Activated T-cell treated with anti-CD3 and anti-CD28 coated beads, Interleukin-2, amount 50 U/mL, for 1 hour (primary cell): Measurements from ENCODE around the gene ABCC2.
"Not testable (repeated sequence)": the region's sequence is repeated elsewhere in the genome, so short reads cannot be mapped to it uniquely, and the experiment has no call there.

Experiments
- DNase-seq: peaks from one replicate; pipeline ENCODE4 v3.0.0-alpha.2; 2020

Gene ABCC2

DNA sequence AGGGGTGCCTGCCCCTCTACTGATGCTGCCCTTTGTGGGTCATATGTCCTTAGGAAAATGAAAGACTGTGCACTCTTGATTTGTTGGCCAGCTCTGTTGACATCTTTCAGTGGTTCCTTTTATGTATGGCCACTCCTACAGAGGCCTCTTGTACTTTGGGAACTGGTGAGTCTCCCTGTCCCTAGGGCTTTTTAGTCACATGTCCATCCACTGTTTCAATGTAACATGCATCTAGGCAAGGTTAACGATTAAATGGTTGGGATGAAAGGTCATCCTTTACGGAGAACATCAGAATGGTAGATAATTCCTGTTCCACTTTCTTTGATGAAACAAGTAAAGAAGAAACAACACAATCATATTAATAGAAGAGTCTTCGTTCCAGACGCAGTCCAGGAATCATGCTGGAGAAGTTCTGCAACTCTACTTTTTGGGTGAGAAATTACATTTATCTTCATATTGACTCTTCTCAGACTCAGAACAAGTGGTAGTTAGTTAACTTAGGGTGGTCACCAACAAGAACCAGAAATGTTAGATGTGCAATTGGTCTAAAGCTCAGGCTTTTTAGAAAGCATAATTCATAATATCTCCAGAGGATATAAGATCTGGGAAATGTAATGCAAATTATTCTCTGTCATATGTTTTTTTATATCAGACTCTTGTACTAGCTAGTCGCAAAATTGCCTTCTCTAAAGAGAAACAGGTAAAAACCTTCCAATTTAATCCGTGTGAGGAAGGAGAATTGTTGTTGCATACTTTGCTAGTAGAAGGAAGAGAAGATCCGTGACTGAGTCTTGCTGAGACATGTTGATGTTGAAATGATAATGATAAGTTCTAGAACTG is at the start of gene ABCC2:
ABCC2 (plus strand) TSS at position 194 of the 840 bp plus-strand sequence; CDS start at position 399, 205 bp downstream.
- no peak for DNase-seq

DNA sequence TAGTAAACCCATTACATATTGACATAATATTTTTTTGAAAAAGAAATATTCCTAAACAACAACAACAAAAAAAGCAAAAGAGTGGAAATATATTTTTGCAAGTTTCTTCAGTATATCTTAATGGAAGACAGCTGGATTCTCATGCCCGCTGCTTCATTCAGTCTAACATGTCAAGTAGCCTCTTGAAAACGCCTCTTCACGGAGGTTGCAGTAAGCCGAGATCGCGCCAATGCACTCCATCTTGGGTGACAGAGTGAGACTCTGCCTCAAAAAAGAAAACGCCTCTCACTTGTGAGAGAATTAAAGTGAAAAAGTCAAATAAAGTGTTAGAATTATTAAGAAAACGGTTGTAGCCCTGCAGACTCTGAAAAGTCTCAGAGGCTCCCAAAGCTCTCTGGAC is 49.1 kb upstream of the ABCC2 start:
- no peak for DNase-seq

DNA sequence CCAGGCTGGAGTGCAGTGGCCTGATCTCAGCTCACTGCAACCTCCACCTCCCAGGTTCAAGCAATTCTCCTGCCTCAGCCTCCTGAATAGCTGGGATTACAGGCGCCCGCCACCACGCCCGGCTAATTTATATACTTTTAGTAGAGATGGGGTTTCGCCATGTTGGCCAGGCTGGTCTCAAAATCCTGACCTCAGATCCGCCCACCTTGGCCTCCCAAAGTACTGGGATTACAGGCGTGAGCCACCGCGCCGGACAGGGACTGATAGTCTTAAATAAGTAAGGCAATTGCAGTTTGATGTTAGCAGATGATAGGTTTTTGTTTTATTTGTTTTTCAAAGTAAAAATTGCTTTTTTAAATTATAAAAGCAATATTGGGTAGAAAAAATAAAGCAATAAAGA is 48.3 kb upstream of the ABCC2 start:
- DNase-seq, result not testable (repeated sequence)

DNA sequence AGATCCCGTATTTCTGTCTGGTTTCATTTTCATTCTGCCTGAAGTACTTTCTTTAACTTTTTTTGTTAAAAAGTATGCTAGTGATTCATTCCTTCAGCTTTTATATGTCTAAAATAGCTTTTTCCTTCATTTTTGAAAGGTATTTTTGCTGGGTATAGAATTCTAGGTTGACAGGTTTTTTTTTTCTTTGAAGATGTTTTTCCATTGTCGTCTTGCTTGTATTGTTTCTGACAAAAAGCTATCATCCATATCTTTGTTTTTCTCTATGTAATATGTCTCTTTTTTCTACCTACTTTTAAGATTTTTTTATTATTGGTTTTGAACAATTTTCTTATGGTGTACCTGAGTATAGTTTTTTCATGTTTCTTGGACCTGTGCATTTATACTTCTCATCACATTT is 42.2 kb upstream of the ABCC2 start:
- DNase-seq, result no peak

DNA sequence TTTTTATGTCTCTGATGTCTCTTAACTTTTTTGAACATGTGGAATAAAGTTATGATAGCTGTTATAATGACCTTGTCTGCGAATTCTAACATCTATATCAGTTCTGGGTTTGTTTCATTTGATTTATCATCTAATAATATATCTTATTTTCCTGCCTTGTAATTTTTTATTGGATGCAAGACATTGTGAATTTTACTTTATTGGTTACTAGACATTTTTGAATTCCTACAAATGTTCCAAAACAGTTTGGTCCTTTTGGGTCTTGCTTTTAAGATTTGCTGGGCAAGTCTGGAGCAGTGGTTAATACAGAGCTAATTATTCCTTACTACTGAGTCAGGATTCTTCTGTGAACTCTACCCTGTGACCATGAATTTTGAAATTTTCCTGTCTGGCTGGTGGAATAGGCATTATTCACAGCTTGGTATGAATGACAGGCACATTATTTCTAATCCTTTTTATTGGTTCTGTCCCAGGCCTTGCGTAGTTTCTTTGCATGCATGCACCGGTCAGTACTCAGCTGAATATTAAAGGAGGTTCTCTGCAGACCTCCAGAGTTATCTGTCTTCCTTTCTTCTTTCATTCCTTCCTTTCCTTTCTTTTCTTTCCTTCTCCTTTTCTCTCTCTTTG is 41.4 kb upstream of the ABCC2 start:
- DNase-seq, result no peak

DNA sequence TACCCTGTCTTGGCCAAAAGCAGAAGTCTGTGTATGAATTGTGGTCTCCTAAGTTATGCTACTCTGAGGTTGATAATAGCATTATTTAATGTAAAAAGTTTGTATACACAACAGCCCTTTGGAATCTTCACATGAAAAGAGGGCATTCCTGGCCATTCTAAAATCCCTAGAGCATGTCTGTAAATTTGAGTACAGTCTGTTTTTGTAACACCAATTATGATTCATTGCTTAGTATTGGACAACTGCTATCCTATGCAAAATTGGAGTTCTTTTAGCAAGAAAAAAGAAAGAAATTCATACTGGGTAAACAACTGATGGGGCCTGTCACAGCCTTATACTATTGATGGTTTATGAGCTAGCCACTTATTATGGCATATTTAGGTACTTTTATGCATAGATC is 40.2 kb upstream of the ABCC2 start:
- DNase-seq, result no peak

DNA sequence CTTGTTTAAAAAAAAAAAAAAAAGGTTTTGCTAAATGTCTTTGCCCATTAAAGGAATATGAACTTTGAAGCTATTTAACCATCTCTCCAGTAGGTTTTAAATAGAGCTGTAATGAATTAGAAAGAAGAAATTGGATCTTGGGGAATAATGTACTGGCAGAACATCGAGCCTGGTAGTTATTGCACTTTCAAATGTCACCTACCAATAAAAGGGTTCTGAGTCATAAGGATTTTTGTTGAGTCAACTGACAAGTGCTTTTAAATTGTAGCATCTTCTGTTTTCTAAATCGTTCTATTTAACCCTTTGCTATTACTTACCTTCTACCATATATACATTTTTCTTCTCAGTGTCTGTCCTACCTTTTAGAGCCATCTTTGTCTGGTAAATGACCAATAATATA is 39.7 kb upstream of the ABCC2 start:
- DNase-seq, result no peak

DNA sequence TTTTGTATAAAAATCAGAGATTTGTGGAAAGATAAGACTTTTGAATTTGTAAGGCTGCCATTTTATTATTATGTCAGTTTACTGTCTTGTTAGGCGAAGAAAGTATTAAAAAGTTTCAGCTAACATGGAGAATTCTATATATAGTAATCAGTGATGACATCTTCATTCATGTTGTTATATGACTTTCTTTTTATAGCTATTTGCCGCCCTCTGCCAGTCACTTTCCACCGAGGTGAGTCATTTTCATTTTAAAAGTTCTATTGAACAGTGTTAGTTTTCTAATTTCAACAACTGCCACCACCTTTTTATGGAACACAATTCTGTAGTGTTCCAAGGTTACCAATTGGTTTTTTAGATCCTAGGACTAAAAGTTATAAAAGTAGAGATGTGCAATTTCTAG is 38.6 kb upstream of the ABCC2 start:
- no peak for DNase-seq

DNA sequence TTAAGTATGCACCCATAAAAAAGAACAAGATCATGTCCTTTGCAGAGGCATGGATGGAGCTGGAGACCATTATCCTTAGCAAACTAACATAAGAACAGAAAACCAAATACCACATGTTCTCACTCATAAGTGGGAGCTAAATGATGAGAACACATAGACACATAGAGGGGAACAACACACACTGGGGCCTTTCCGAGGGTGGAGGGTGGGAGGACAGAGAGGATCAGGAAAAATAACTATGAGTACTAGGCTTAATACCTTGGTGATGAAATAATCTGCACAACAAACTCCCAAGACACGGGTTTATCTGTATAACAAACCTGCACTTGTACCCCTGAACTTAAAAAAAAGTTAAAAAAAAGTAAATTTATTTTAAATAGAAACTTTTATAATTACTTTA is 36.3 kb upstream of the ABCC2 start:
- DNase-seq, result not testable (repeated sequence)

DNA sequence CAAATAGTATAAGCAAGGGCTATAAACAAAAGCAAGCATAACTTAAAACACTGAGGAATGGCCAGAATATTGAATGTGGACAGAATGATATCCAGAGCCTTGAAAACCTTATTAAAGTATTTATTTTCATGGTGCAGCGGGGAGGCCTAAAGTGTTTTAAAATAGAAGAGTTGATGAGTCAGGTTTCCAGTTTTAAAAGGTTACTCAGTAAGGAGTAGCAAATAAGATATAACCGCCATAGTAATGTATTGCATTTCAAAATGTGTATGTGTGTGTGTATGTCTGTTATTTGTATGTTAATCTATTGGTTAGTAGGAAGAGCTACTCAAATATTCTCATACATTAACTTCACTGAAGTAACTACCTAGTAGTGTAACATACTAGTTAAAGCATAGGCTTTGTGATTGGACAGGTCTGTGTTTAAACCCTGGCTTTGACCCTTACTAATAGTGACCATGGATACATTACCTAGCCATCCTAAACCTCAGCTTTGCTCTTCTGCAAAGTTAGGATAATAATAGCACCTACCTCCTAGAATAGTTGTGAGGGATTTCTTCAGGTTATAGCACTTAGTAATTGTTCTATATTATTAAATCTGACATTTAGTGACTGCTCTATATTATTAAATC is 33.5 kb upstream of the ABCC2 start:
- DNase-seq, result no peak

DNA sequence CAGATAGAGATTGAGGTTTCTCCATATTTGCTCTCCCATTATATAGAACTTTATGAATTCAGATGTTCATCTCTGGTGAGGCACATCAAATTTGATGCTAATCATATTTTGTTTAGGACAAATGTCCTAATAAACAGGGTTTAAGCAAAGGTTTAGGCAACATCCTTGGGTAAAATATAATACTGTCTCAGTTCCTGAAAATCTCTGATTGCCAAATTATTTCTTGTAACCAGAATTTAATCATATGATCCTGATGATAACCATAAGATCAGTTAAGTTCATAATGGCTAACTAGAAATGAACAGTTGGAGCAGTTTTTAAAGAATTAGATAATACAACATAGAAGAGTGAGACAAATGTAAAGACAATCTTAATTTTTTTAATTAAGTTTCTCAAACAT is 31.8 kb upstream of the ABCC2 start:
- no peak for DNase-seq

DNA sequence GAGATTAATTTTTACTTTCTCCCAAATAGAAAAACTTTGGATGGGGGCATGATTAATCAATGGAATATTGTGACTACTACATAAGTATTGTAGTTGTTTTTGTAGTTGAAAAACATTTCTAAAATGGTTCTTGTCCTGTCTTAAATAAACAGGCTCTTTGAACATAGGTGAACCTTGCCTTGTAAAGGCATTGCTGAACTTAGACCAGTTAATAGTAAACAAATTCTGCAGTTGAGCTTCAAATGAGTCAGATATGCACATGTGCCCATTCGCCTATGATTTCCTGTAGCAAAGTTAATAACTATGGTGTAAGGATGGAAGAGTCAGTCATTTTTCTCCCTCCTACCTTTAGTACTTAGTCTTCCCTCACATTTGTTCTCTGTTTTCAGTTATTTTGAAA is 27.8 kb upstream of the ABCC2 start:
- DNase-seq, result no peak

DNA sequence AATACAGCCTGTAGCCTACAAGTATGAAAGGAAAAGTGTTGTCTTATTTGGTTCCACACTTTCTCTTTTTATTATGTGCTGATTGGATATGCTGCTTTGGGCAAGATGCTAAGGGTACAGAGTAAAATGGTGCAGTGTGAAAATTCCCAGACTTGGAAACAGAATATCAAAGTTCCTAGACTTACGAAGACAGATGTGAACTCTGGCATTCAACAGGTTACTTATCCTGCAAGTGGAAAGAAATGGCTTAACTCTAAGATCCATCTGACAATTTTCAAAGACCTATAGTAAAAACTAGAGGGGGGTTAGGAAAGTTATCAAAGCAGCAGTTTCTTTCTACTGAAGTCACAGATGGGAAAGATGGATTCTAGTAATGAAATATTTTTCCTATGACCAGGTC is 26.3 kb upstream of the ABCC2 start:
- DNase-seq, result no peak

DNA sequence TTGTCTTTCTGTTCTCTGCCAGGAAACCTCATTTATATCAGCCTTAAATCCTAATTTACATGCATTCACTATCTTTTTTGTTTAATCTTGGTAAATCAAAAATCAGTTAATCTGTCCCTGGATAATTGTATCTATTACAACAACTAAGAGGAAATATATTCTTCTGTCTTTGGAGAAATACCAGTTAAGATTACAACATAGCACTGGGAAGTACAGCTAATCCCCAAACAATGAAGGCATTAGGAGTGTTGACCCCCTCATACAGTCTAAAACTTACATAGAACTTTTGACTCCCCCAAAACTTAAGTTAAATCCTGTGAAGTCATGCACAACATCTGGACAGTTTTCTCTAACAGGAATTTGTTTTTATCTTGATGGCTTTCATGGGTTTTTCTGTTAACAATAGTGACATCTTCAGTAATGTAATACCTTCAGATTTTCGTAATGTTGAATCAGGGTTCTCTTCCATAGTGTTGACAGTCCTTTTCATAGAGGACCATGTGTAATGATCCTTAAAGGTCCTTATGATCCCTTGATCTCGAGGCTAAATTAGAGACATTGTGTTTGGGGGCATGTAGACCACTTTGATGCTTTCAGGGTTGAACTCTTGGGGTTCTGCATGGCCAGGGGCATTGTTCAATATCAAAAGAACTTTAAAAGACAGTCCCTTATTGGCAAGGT is 24.1 kb upstream of the ABCC2 start:
- no peak for DNase-seq

DNA sequence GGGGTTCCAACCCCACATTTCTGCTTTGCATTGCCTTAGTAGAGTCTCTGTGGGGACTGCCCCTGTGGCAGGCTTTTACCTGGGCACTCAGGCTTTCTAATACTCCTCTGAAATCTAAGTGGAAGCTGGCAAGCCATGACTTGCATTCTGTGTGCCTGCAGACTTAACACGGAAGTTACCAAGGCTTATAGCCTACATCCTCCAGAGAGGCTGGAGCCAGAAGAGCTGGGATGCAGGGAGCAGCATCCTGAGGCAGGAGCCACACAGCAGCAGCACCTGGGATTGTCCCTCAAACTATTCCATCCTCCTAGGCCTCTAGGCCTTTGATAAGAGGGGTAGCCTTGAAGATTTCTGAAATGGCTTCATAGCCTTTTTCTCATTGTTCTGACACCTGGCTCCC is 22.1 kb upstream of the ABCC2 start:
- DNase-seq, result no peak

DNA sequence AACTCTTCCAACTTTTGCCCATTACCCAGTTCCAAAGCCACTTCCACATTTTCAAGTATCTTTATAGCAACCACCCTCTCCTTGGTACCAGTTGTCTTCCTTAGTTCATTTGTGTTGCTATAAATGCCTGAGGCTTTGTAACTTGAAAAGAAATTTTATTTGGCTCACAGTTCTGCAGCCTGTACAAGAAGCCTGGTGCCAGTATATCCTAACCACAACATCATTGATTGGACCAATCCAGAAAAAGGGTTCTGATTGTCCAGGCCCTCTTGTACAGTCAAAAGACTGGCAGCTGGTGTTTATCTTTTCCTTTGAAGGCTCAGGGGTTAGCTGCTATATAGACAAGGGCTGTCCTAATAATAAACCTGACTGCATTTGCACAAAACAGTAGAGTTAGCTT is 21.1 kb upstream of the ABCC2 start:
- no peak for DNase-seq

DNA sequence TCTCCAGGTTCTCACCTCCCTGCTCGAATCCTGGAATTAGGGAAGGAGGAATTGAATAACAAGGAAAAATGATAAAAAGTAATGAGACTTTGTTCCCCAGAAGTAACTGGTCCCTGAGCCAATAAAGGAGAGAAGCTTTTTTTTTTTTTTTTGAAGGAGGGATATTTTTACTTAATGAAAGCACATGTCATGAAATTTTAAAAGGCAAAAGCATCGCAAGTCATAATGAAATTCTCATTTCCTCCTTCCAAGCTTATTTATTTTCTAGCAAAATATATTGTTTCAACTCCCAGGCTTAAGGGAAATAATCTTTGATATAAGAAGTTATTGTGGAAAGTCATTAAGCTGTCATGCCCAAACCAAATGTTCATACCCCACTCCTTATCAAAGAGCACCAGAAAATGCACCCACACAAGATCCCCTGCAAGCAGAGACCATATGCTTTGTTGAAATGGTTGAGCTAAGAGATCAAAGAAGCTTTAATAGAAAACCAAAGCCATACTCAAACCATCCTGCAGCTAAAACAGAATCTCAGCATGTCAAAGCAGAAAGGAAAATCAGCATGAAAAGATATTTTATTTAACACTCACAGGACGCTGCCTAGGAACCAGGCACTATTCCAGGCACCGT is 16.7 kb upstream of the ABCC2 start:
- DNase-seq, result no peak

DNA sequence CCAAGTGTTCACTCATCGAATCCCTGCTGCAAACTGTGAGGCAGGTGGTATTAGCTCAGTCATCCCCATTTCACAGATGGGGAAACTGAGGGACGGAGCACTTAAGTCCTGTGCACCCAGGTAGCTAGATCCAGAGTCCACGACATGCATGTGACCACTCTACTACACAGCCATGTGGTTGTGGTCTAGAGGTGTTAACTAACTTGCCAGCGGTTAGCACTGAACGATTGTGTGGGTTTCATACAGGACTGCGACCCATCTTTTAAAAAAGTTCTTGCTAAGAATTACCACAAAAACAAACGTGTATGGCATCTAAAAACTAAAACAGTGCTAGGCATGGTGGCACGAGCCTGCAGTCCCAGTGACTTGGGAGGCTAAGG is 16.1 kb upstream of the ABCC2 start:
- no peak for DNase-seq

DNA sequence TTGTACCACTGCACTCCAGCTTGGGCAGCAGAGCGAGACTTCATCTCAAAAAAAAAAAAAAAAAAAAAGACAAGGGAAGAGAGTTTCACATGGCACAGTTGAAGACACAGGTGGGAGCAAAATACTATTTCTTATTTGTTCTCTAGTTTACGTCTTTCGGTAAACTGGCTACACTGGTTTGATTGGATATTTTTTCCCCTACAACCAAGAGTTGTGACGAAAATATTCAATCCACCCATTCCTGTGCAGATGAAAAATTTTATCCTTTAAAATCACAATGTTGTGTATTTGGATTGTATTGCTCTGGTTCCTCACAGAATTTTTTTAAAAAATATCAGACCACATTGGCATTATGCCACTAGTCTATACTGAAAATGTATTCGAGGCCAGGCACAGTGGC is 14.5 kb upstream of the ABCC2 start:
- DNase-seq, result no peak

DNA sequence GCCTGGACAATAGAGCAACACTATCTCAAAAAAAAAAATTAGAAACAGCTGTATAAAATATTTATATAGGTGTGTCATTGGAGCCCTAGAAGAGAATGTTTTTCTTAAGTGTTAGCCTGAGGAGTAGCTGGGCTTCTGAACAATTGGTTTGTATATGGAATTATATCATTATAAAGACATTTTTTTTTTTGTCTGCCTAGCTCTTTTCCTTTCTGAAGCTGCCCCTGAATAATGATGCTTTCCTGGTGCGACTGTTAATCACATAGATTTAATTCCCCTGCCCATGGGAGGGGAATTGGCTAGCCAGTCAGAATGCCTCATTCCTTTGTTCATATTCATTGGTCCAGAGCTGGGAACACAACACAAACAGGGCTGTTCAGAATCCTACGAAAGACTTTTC is 13.9 kb upstream of the ABCC2 start:
- DNase-seq, result no peak

DNA sequence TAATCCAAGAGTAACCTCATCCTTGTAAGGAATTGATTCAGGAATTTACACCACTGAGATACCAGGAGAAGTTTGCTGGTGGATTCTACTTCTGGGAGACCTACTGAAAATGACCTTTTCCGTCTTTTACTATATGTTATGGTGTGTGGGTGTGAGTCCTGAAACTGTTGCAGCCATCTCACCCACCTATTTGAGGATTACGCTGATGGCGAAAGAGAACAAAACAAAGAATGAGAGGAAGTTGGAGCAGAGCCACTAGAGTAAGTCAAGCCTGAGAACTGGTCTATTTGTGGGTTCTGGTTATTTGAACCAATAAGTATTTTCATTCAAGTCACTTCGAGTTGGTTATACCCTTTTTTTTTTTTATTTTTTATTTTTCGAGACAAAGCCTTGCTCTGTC is 12.7 kb upstream of the ABCC2 start:
- no peak for DNase-seq

DNA sequence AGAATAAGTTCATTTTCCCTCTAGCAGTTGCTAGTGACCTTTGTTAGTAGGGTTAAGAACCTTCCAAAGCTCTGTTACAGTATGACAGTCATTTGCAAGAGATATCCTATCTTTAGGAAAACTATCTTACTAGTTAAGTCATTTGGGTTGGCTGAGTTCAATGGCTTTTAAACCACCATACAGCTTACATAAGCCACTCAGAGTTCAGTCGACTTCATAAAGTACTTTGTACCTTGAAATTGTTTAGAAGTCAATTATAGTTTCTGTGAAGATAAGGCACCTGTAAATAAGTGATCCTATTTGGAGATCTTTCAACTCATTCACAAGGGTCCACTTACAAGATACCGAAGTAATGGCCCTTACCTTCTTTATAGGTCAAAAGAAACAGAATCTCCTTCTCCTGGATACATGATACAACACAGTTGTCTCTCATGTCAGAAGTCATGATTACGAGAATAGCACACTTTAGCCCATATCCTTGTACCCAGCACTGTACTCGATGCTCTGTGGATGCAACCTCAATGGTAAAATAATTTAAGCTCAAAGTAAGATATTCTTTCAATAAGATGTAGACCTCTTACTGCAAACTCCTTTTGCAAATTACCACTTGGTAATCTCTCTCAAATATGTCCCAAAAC is 11.9 kb upstream of the ABCC2 start:
- no peak for DNase-seq

DNA sequence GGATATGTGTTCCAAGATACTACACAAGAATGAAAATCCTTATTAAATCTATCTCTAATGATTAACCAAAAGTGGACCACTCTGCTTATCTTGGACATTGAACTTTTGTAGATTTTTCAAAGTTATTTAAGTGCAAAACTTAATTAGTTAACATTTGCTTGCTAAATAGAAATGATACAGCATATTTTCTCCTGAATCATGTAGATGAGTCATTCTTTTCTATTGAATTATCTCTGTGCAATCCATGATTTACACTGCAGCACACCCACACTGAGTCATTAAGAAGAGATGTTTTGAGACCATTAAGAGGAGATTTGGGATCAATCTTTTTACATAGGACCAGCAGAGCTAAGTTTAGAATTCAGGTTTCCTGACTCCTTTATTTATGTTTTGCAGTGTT is 6.6 kb upstream of the ABCC2 start:
- DNase-seq, result no peak
